WTC11 (cell line): ENCODE data around the gene TAF7L.

ENCODE experiments used
- MAX ChIP-seq: sonication (generic); formaldehyde crosslinking; IDR thresholded peaks from 2 replicates; pipeline ENCODE4 v1.8.0; 2022; ENCODE audit warnings: mild to moderate bottlenecking, missing genetic modification reagents
- NR1H2 ChIP-seq: sonication (generic); formaldehyde crosslinking; IDR thresholded peaks from 2 replicates; pipeline ENCODE4 v1.9.0; 2021; ENCODE audit warnings: mild to moderate bottlenecking, moderate library complexity, missing genetic modification reagents
- SMAD4 ChIP-seq: sonication (generic); formaldehyde crosslinking; IDR thresholded peaks from 2 replicates; pipeline ENCODE4 v1.8.0; 2022; ENCODE audit warnings: mild to moderate bottlenecking, missing genetic modification reagents
- USF1 ChIP-seq: sonication (generic); formaldehyde crosslinking; IDR thresholded peaks from 2 replicates; pipeline ENCODE4 v1.8.0; 2022; ENCODE audit warnings: mild to moderate bottlenecking, missing genetic modification reagents
- TF ChIP-seq, protein P1 (sequence below): sonication (generic); formaldehyde crosslinking; conservative IDR thresholded peaks from 2 replicates; pipeline ENCODE4 v1.8.1; 2022; ENCODE audit warnings: mild to moderate bottlenecking, missing genetic modification reagents
- TF ChIP-seq, protein P2 (sequence below): fragments of 200-600 bp; IDR thresholded peaks from 2 replicates; pipeline ENCODE4 v1.8.0; 2022; ENCODE audit warnings: antibody characterized with exemption

DNA sequence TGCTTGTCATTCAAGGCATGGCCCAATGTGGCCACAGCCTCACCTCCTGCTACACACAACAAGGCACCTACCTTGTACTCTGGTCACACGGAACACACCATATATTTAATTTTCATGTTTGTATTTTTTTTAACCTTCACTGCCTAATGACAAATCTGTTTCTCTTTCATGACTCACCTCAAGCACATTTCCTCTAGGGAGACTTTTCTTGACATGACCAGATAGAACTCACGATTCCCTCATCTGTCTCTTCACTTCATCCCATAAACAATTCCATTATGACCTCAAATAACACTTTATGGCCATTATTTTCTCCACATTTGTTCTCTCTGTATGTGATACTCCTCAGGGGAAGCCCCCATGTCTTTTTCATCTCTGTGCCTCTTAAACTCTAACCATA lies 60.5 kb downstream of the TAF7L start:
- TF ChIP-seq SMAD4 (CRISPR knock-in tag) (no peak), USF1 (CRISPR knock-in tag) (no peak), MAX (CRISPR knock-in tag) (no peak), NR1H2 (CRISPR knock-in tag) (no peak)
- TF ChIP-seq, protein P1, sequence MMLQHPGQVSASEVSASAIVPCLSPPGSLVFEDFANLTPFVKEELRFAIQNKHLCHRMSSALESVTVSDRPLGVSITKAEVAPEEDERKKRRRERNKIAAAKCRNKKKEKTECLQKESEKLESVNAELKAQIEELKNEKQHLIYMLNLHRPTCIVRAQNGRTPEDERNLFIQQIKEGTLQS (CRISPR knock-in tag) = no peak
- TF ChIP-seq, protein P2, sequence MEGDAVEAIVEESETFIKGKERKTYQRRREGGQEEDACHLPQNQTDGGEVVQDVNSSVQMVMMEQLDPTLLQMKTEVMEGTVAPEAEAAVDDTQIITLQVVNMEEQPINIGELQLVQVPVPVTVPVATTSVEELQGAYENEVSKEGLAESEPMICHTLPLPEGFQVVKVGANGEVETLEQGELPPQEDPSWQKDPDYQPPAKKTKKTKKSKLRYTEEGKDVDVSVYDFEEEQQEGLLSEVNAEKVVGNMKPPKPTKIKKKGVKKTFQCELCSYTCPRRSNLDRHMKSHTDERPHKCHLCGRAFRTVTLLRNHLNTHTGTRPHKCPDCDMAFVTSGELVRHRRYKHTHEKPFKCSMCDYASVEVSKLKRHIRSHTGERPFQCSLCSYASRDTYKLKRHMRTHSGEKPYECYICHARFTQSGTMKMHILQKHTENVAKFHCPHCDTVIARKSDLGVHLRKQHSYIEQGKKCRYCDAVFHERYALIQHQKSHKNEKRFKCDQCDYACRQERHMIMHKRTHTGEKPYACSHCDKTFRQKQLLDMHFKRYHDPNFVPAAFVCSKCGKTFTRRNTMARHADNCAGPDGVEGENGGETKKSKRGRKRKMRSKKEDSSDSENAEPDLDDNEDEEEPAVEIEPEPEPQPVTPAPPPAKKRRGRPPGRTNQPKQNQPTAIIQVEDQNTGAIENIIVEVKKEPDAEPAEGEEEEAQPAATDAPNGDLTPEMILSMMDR = no peak
